ENCODE measurements around the gene NAA60.

DNA sequence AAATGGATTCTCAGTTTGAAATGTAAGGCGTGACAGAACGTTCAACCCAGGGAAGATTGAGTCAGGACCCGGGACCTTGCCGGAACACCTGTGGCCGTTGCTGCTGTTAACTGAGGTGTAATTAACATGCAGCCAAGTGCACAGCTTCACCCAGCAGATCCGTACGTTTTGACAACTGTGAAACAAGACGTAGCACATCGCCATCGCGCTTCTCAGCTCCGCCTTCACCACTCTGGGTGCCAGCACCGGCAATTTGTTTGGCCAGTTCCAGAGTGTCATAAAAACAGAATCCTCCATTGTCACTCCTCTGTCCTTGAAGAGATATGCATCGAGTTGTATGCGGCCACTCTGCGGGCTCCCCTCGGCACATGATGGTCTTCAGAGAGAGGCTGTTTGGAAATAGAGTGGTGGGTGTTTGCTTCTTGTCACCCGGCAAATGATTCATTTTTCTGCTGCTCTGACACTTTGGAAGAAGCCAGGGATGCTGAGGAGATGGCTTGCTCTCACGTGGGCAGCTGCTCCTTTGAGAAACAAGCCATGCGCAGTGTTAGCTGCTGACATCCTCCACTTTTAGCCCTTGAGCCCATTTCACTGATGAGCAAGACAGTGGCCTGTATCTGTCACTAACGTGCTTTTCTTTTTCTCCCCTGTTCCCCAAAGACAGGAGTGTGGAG, 22.6 kb downstream of the NAA60 start:
- TF ChIP-seq, protein P1, sequence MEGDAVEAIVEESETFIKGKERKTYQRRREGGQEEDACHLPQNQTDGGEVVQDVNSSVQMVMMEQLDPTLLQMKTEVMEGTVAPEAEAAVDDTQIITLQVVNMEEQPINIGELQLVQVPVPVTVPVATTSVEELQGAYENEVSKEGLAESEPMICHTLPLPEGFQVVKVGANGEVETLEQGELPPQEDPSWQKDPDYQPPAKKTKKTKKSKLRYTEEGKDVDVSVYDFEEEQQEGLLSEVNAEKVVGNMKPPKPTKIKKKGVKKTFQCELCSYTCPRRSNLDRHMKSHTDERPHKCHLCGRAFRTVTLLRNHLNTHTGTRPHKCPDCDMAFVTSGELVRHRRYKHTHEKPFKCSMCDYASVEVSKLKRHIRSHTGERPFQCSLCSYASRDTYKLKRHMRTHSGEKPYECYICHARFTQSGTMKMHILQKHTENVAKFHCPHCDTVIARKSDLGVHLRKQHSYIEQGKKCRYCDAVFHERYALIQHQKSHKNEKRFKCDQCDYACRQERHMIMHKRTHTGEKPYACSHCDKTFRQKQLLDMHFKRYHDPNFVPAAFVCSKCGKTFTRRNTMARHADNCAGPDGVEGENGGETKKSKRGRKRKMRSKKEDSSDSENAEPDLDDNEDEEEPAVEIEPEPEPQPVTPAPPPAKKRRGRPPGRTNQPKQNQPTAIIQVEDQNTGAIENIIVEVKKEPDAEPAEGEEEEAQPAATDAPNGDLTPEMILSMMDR (IDR thresholded peaks at IDR 0.05), result no peak
- no peak for TF ChIP-seq POLR2A (IDR thresholded peaks at IDR 0.05)

Data from vagina (tissue), 2 donors.